NCI-H1694 (cell line): ENCODE measurements around the gene AP1G2.
A peak's percentile ranks its signal among the peaks of the same experiment; 100 is the strongest.

Source experiments
- DNase-seq: peaks from one replicate; lab custom pipeline; 2025; lab: John Stamatoyannopoulos, UW

The AP1G2 gene

GRCh38 chr14:23570806-23571483, 3.4 kb upstream of the AP1G2 start:
- DNase-seq, result no peak

GRCh38 chr14:23569443-23570151, 2.0 kb upstream of the AP1G2 start:
- DNase-seq, result peak; percentile 92

- peak; percentile 46 for DNase-seq
Measured at GRCh38 chr14:23568600-23569331, 1.2 kb upstream of the AP1G2 start.

GRCh38 chr14:23568021-23568599, 519 bp upstream of the AP1G2 start:
- DNase-seq, result no peak

GRCh38 chr14:23566778-23567185, 809 bp downstream of the AP1G2 start:
- DNase-seq, result no peak

GRCh38 chr14:23566112-23566777, 1.3 kb downstream of the AP1G2 start:
- DNase-seq, result no peak

GRCh38 chr14:23565626-23566025, 2.0 kb downstream of the AP1G2 start:
- no peak for DNase-seq

- DNase-seq, result no peak
Measured at GRCh38 chr14:23564876-23565275, 2.7 kb downstream of the AP1G2 start.

- DNase-seq, result no peak
Measured at GRCh38 chr14:23564181-23564812, 3.3 kb downstream of the AP1G2 start.

GRCh38 chr14:23563473-23564180, 4.0 kb downstream of the AP1G2 start:
- no peak for DNase-seq

- peak; percentile 85 for DNase-seq
Measured at GRCh38 chr14:23562822-23563472, 4.6 kb downstream of the AP1G2 start.

- no peak for DNase-seq
Measured at GRCh38 chr14:23561873-23562821, 5.4 kb downstream of the AP1G2 start.

GRCh38 chr14:23561259-23561658, 6.3 kb downstream of the AP1G2 start:
- DNase-seq, result no peak

GRCh38 chr14:23559926-23560520, 7.6 kb downstream of the AP1G2 start:
- DNase-seq, result no peak

- peak; percentile 53 for DNase-seq
Measured at GRCh38 chr14:23559010-23559925, 8.3 kb downstream of the AP1G2 start.

GRCh38 chr14:23558346-23559009, 9.1 kb downstream of the AP1G2 start:
- no peak for DNase-seq

- DNase-seq, result no peak
Measured at GRCh38 chr14:23557946-23558345, 9.6 kb downstream of the AP1G2 start.
